HG03066 (cell line): ENCODE results near the gene PNMA6A.
"Not testable (repeated sequence)": the region's sequence is repeated elsewhere in the genome, so short reads cannot be mapped to it uniquely, and the experiment has no call there.

Experiments
- ATAC-seq: cut with Tn5 transposase; IDR thresholded peaks from one replicate; pipeline ENCODE4 v1.9.1; 2021; ENCODE audit warnings: low read depth; ENCODE audit not compliant: unreplicated experiment

PNMA6A gene

GRCh38 chrX:153071909-153072583, at the start of gene PNMA6A:
Gene PNMA6A, plus strand, starts transcription at chrX:153072454. Its CDS starts 609 bp downstream, at chrX:153073063.
- not testable (repeated sequence) for ATAC-seq

- ATAC-seq: not testable (repeated sequence)
Measured at GRCh38 chrX:153026501-153026900, 45.8 kb upstream of the PNMA6A start.

- ATAC-seq: not testable (repeated sequence)
Measured at GRCh38 chrX:153028487-153028886, 43.8 kb upstream of the PNMA6A start.

GRCh38 chrX:153029162-153029561, 43.1 kb upstream of the PNMA6A start:
- ATAC-seq: no peak

GRCh38 chrX:153029875-153030274, 42.4 kb upstream of the PNMA6A start:
- ATAC-seq: no peak

GRCh38 chrX:153030801-153031200, 41.5 kb upstream of the PNMA6A start:
- no peak for ATAC-seq

GRCh38 chrX:153032397-153033118, 39.7 kb upstream of the PNMA6A start:
- ATAC-seq: peak; percentile 92

- ATAC-seq: no peak
Measured at GRCh38 chrX:153049093-153049492, 23.2 kb upstream of the PNMA6A start.

GRCh38 chrX:153052534-153052933, 19.7 kb upstream of the PNMA6A start:
- no peak for ATAC-seq

- ATAC-seq: no peak
Measured at GRCh38 chrX:153055871-153056749, 16.1 kb upstream of the PNMA6A start, which contains the start of gene PNMA3. Gene PNMA3, plus strand, starts transcription at chrX:153056470. Its CDS starts 586 bp downstream, at chrX:153057056.

GRCh38 chrX:153057281-153057680, 15.0 kb upstream of the PNMA6A start:
- ATAC-seq: no peak

GRCh38 chrX:153059191-153060094, 12.8 kb upstream of the PNMA6A start:
- ATAC-seq: no peak

GRCh38 chrX:153060095-153060445, 12.2 kb upstream of the PNMA6A start:
- ATAC-seq: no peak

GRCh38 chrX:153061732-153062131, 10.5 kb upstream of the PNMA6A start:
- ATAC-seq: no peak

- no peak for ATAC-seq
Measured at GRCh38 chrX:153063315-153063714, 8.9 kb upstream of the PNMA6A start.

- no peak for ATAC-seq
Measured at GRCh38 chrX:153064061-153064460, 8.2 kb upstream of the PNMA6A start.

- no peak for ATAC-seq
Measured at GRCh38 chrX:153065389-153065788, 6.9 kb upstream of the PNMA6A start.

- not testable (repeated sequence) for ATAC-seq
Measured at GRCh38 chrX:153066402-153066801, 5.9 kb upstream of the PNMA6A start.

GRCh38 chrX:153073331-153073730, 1.1 kb downstream of the PNMA6A start:
- ATAC-seq: not testable (repeated sequence)
